WTC11 (cell line): ENCODE measurements around the gene B4GALT6. TPM values are rescaled to one million over a fixed set of nuclear protein-coding genes. Genes with fewer than 3 reads are reported as not detected.

Experiments used
- ATAC-seq: fragments of 200-7000 bp; cut with Tn5 transposase; 2 replicates; pipeline ENCODE4 v1.10.0; 2021; ENCODE audit warnings: mild to moderate bottlenecking, moderate library complexity
- CTCF ChIA-PET: fragments of 300-600 bp; sonication (Branson Sonifier 250); formaldehyde crosslinking; loops from one replicate; lab custom pipeline; 2021; ENCODE audit warnings: antibody characterized with exemption; lab: Charles Lee
- POLR2A ChIA-PET: fragments of 350-600 bp; sonication (Branson Sonifier 250); formaldehyde crosslinking; loops from one replicate; lab custom pipeline; 2021; ENCODE audit warnings: antibody characterized with exemption; lab: Charles Lee
- DNase-seq: peaks from one replicate; pipeline ENCODE4 v3.0.0; 2021; ENCODE audit warnings: low spot score
- H3K27ac Mint-ChIP-seq: 2 replicates; pipeline ENCODE4 v1.8.0; 2021; ENCODE audit warnings: mixed read lengths
- H3K27me3 Mint-ChIP-seq: 2 replicates; pipeline ENCODE4 v1.8.0; 2021; ENCODE audit warnings: low read depth, mild to moderate bottlenecking, moderate library complexity, mixed read lengths
- H3K36me3 Mint-ChIP-seq: 2 replicates; pipeline ENCODE4 v1.8.0; 2021; ENCODE audit warnings: mixed read lengths
- H3K4me1 Mint-ChIP-seq: 2 replicates; pipeline ENCODE4 v1.8.0; 2022; ENCODE audit warnings: mixed read lengths
- H3K4me3 Mint-ChIP-seq: 2 replicates; pipeline ENCODE4 v1.8.0; 2021; ENCODE audit warnings: mild to moderate bottlenecking, moderate library complexity, mixed read lengths
- H3K9me3 Mint-ChIP-seq: 2 replicates; pipeline ENCODE4 v1.8.0; 2021; ENCODE audit warnings: mixed read lengths
- AFF4 ChIP-seq: sonication (generic); formaldehyde crosslinking; IDR thresholded peaks from 2 replicates; pipeline ENCODE4 v1.8.1; 2023; ENCODE audit warnings: mild to moderate bottlenecking, missing genetic modification reagents, borderline replicate concordance
- AR ChIP-seq: fragments of 250-450 bp; sonication (Bioruptor Pico); IDR thresholded peaks from 2 replicates; pipeline ENCODE4 v1.9.0; 2021; ENCODE audit warnings: mild to moderate bottlenecking
- CBFB ChIP-seq: sonication (generic); formaldehyde crosslinking; IDR thresholded peaks from 2 replicates; pipeline ENCODE4 v1.8.1; 2022; ENCODE audit warnings: mild to moderate bottlenecking, low read depth, missing genetic modification reagents
- CREB1 ChIP-seq: sonication (generic); formaldehyde crosslinking; IDR thresholded peaks from 2 replicates; pipeline ENCODE4 v1.8.0; 2023; ENCODE audit warnings: mild to moderate bottlenecking, missing genetic modification reagents
- E2F4 ChIP-seq: sonication (generic); formaldehyde crosslinking; IDR thresholded peaks from 2 replicates; pipeline ENCODE4 v1.8.1; 2022; ENCODE audit warnings: low read depth, mild to moderate bottlenecking, moderate library complexity, missing genetic modification reagents, borderline replicate concordance
- ELF4 ChIP-seq: sonication (generic); formaldehyde crosslinking; IDR thresholded peaks from 2 replicates; pipeline ENCODE4 v1.8.1; 2022; ENCODE audit warnings: low read depth, mild to moderate bottlenecking, moderate library complexity, missing genetic modification reagents
- EMX1 ChIP-seq: fragments of 250-450 bp; sonication (Bioruptor Pico); IDR thresholded peaks from 2 replicates; pipeline ENCODE4 v1.8.0; 2021; ENCODE audit warnings: mild to moderate bottlenecking
- ESRRA ChIP-seq: sonication (generic); formaldehyde crosslinking; IDR thresholded peaks from 2 replicates; pipeline ENCODE4 v1.8.1; 2022; ENCODE audit warnings: mild to moderate bottlenecking, missing genetic modification reagents, borderline replicate concordance
- FOXJ3 ChIP-seq: sonication (generic); formaldehyde crosslinking; IDR thresholded peaks from 2 replicates; pipeline ENCODE4 v1.9.0; 2021; ENCODE audit warnings: missing genetic modification reagents, mild to moderate bottlenecking, borderline replicate concordance
- GABPB1 ChIP-seq: sonication (generic); formaldehyde crosslinking; IDR thresholded peaks from 2 replicates; pipeline ENCODE4 v1.8.1; 2023; ENCODE audit warnings: mild to moderate bottlenecking, missing genetic modification reagents
- GRHL2 ChIP-seq: fragments of 250-450 bp; sonication (Bioruptor Pico); IDR thresholded peaks from 2 replicates; pipeline ENCODE4 v1.8.0; 2022; ENCODE audit warnings: mild to moderate bottlenecking, moderate library complexity; ENCODE audit not compliant: insufficient replicate concordance, severe bottlenecking
- HMGA2 ChIP-seq: fragments of 250-450 bp; sonication (Bioruptor Pico); IDR thresholded peaks from 2 replicates; pipeline ENCODE4 v1.4.0; 2021; ENCODE audit warnings: mild to moderate bottlenecking, moderate library complexity
- JUN ChIP-seq: sonication (generic); formaldehyde crosslinking; IDR thresholded peaks from 2 replicates; pipeline ENCODE4 v1.8.0; 2023; ENCODE audit warnings: mild to moderate bottlenecking, missing genetic modification reagents
- MLX ChIP-seq: sonication (generic); formaldehyde crosslinking; IDR thresholded peaks from 2 replicates; pipeline ENCODE4 v1.8.1; 2023; ENCODE audit warnings: mild to moderate bottlenecking, missing genetic modification reagents, moderate library complexity
- NR1H2 ChIP-seq: sonication (generic); formaldehyde crosslinking; IDR thresholded peaks from 2 replicates; pipeline ENCODE4 v1.9.0; 2021; ENCODE audit warnings: mild to moderate bottlenecking, moderate library complexity, missing genetic modification reagents
- NR2C2 ChIP-seq: sonication (generic); formaldehyde crosslinking; IDR thresholded peaks from 2 replicates; pipeline ENCODE4 v1.8.0; 2022; ENCODE audit warnings: mild to moderate bottlenecking, missing genetic modification reagents
- TEAD4 ChIP-seq: sonication (generic); formaldehyde crosslinking; IDR thresholded peaks from 2 replicates; pipeline ENCODE4 v1.8.0; 2022; ENCODE audit warnings: mild to moderate bottlenecking, missing genetic modification reagents
- ZBTB21 ChIP-seq: sonication (generic); formaldehyde crosslinking; IDR thresholded peaks from 2 replicates; pipeline ENCODE4 v1.8.1; 2023; ENCODE audit warnings: mild to moderate bottlenecking, missing genetic modification reagents, borderline replicate concordance
- ZNF121 ChIP-seq: sonication (generic); formaldehyde crosslinking; IDR thresholded peaks from 2 replicates; pipeline ENCODE4 v1.8.0; 2023; ENCODE audit warnings: missing genetic modification reagents
- ZNF416 ChIP-seq: fragments of 250-450 bp; sonication (Bioruptor Pico); IDR thresholded peaks from 2 replicates; pipeline ENCODE4 v1.9.0; 2021; ENCODE audit warnings: mild to moderate bottlenecking, inconsistent platforms
- total RNA-seq: library from RNA; stranded (reverse); gene quantifications from 3 replicates; pipeline ENCODE4 v1.2.3, GENCODE V29; 2021
- TF ChIP-seq, protein P1 (sequence below): sonication (generic); formaldehyde crosslinking; IDR thresholded peaks from 2 replicates; pipeline ENCODE4 v1.8.1; 2023; ENCODE audit warnings: mild to moderate bottlenecking, missing genetic modification reagents
- TF ChIP-seq, protein P2 (sequence below): fragments of 250-450 bp; sonication (Bioruptor Pico); IDR thresholded peaks from 2 replicates; pipeline ENCODE4 v1.8.0; 2021; ENCODE audit warnings: mild to moderate bottlenecking
- TF ChIP-seq, protein P3 (sequence below): sonication (generic); formaldehyde crosslinking; IDR thresholded peaks from 2 replicates; pipeline ENCODE4 v1.8.1; 2023; ENCODE audit warnings: mild to moderate bottlenecking, moderate library complexity, missing genetic modification reagents

Gene B4GALT6
- total RNA-seq, 1 experiment from 2014 or later, result 50.6 TPM

DNA sequence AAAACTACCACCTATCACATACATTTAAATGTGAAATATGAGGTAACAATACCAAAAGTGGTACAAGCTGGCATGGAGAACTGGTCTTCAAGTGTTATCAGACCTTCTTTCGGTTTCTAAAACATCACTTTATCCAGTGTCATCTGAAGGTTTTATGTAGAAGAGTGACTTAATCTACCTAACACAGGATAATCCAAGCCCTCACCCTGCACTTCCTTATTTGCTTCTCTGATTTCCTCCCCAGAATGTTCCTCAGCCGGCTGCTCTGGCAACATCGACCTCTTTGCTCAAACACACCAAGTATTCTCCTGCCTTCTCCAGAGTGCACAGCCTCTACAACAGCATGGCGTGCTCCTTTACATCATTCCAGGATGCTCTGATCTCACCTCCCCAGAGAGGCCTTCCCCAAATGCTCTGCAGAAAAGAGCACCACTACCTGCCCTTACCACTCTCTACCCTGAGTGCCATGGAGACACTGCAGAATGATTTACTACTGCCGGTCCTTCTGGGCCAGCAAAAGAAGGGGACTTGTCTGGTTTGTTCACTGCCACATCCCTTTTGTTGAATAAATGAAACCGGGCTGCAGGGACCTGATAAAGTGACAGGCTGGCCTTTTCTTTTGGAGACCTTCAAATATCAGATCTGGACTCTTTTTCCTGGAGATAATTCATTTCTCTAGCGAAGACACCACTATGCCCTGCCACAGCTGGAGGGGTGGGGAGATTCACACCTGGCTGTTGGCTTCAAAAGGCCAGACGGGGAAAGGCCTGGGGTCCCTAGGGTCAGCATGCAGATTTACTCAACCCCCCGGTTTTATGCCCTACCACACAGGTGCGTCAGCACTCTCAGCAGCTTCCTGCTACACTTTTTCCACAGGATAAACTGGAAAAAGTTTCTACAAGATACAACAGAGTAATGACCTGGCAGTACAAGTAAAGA is 50.7 kb downstream of the B4GALT6 start:
- peaks cover 48% of the 10 kb centered on the region for H3K36me3 Mint-ChIP-seq
- H3K4me1 Mint-ChIP-seq, result peaks cover 8% of the 10 kb centered on the region; the same call in 1 of the 2 replicates
- no peak overlapping the region for H3K4me3 Mint-ChIP-seq
- H3K27ac Mint-ChIP-seq, result peak overlapping the region; percentile 57; the same call in 1 of the 2 replicates
- no peak for ATAC-seq
- no peak for DNase-seq
- peaks cover 9% of the 10 kb centered on the region for H3K9me3 Mint-ChIP-seq
- CTCF ChIA-PET, result no interaction called here
- POLR2A ChIA-PET, result no interaction called here
- no peaks in the 10 kb centered on the region for H3K27me3 Mint-ChIP-seq
- TF ChIP-seq ZNF121 (CRISPR knock-in tag), result no peak
- TF ChIP-seq NR1H2 (CRISPR knock-in tag), result no peak
- no peak for TF ChIP-seq ZNF416
- no peak for TF ChIP-seq ZBTB21 (CRISPR knock-in tag)
- no peak for TF ChIP-seq CREB1 (CRISPR knock-in tag)
- TF ChIP-seq ELF4, result no peak
- no peak for TF ChIP-seq E2F4
- no peak for TF ChIP-seq AFF4
- TF ChIP-seq FOXJ3 (CRISPR knock-in tag), result no peak
- TF ChIP-seq, protein P1, sequence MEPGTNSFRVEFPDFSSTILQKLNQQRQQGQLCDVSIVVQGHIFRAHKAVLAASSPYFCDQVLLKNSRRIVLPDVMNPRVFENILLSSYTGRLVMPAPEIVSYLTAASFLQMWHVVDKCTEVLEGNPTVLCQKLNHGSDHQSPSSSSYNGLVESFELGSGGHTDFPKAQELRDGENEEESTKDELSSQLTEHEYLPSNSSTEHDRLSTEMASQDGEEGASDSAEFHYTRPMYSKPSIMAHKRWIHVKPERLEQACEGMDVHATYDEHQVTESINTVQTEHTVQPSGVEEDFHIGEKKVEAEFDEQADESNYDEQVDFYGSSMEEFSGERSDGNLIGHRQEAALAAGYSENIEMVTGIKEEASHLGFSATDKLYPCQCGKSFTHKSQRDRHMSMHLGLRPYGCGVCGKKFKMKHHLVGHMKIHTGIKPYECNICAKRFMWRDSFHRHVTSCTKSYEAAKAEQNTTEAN, result no peak

DNA sequence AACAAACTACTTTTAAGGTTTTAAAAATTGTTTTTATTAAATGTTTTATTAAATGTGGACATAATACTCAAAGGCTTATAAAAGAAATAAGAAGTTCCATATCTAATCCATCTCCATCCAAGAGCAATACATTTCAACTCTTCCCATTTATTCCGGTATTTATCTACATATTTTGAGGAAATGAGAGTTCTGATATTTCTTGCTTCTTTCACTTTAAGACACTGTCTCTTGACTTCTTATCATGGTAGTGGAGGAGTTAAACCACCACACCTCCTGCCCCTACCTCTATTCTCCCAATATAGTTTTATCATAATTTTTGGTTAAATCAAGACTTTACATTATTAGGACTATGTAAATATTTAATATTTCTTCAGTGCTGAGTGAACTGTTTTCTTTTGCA is 52.0 kb downstream of the B4GALT6 start:
- peaks cover 8% of the 10 kb centered on the region; the same call in 1 of the 2 replicates for H3K4me1 Mint-ChIP-seq
- H3K36me3 Mint-ChIP-seq, result peaks cover 50% of the 10 kb centered on the region
- DNase-seq (no peak), ATAC-seq (no peak)
- ChIA-PET CTCF (no interaction called here), POLR2A (no interaction called here)
- no peak overlapping the region for H3K27ac Mint-ChIP-seq
- H3K9me3 Mint-ChIP-seq, result peaks cover 16% of the 10 kb centered on the region
- no peaks in the 10 kb centered on the region for H3K27me3 Mint-ChIP-seq
- H3K4me3 Mint-ChIP-seq, result no peak overlapping the region
- TF ChIP-seq ESRRA (CRISPR knock-in tag), result no peak
- no peak for TF ChIP-seq GABPB1 (CRISPR knock-in tag)
- TF ChIP-seq, protein P2, sequence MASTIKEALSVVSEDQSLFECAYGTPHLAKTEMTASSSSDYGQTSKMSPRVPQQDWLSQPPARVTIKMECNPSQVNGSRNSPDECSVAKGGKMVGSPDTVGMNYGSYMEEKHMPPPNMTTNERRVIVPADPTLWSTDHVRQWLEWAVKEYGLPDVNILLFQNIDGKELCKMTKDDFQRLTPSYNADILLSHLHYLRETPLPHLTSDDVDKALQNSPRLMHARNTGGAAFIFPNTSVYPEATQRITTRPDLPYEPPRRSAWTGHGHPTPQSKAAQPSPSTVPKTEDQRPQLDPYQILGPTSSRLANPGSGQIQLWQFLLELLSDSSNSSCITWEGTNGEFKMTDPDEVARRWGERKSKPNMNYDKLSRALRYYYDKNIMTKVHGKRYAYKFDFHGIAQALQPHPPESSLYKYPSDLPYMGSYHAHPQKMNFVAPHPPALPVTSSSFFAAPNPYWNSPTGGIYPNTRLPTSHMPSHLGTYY, result no peak
- no peak for TF ChIP-seq TEAD4 (CRISPR knock-in tag)
- TF ChIP-seq NR2C2 (CRISPR knock-in tag), result no peak
- TF ChIP-seq, protein P3, sequence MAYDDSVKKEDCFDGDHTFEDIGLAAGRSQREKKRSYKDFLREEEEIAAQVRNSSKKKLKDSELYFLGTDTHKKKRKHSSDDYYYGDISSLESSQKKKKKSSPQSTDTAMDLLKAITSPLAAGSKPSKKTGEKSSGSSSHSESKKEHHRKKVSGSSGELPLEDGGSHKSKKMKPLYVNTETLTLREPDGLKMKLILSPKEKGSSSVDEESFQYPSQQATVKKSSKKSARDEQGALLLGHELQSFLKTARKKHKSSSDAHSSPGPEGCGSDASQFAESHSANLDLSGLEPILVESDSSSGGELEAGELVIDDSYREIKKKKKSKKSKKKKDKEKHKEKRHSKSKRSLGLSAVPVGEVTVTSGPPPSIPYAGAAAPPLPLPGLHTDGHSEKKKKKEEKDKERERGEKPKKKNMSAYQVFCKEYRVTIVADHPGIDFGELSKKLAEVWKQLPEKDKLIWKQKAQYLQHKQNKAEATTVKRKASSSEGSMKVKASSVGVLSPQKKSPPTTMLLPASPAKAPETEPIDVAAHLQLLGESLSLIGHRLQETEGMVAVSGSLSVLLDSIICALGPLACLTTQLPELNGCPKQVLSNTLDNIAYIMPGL (CRISPR knock-in tag), result no peak
- TF ChIP-seq MLX (CRISPR knock-in tag), result no peak
- no peak for TF ChIP-seq GRHL2 (CRISPR knock-in tag)
- no peak for TF ChIP-seq CBFB (CRISPR knock-in tag)
- TF ChIP-seq JUN (CRISPR knock-in tag), result no peak
- TF ChIP-seq EMX1, result no peak
- no peak for TF ChIP-seq HMGA2 (CRISPR knock-in tag)
- no peak for TF ChIP-seq AR (CRISPR knock-in tag)
